ENCODE data around the gene LRRC8A.
"Not testable (repeated sequence)": the region's sequence is repeated elsewhere in the genome, so short reads cannot be mapped to it uniquely, and the experiment has no call there.

The LRRC8A gene

DNA sequence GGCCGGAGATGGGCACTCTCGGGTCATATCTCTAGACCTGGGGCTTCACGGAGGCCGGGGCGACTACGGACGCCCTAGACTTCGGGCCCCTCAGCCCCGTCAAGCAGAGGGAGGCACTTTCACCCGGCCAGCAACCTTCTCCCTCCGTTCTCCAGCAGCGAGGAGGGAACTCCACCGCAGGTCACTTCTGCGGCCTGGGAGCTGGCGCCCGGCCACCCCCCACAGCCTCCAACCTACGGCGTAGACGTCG lies 65.3 kb downstream of the LRRC8A start:
- DNase-seq (ENCODE audit: low read depth), result no peak
- peak overlapping the region; percentile 98 for H3K4me3 ChIP-seq (ENCODE audit: low read depth, low read length)
- TF ChIP-seq, protein P1, sequence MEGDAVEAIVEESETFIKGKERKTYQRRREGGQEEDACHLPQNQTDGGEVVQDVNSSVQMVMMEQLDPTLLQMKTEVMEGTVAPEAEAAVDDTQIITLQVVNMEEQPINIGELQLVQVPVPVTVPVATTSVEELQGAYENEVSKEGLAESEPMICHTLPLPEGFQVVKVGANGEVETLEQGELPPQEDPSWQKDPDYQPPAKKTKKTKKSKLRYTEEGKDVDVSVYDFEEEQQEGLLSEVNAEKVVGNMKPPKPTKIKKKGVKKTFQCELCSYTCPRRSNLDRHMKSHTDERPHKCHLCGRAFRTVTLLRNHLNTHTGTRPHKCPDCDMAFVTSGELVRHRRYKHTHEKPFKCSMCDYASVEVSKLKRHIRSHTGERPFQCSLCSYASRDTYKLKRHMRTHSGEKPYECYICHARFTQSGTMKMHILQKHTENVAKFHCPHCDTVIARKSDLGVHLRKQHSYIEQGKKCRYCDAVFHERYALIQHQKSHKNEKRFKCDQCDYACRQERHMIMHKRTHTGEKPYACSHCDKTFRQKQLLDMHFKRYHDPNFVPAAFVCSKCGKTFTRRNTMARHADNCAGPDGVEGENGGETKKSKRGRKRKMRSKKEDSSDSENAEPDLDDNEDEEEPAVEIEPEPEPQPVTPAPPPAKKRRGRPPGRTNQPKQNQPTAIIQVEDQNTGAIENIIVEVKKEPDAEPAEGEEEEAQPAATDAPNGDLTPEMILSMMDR (IDR thresholded peaks at IDR 0.05; ENCODE audit: low read depth, low read length, missing control alignments), result no peak

DNA sequence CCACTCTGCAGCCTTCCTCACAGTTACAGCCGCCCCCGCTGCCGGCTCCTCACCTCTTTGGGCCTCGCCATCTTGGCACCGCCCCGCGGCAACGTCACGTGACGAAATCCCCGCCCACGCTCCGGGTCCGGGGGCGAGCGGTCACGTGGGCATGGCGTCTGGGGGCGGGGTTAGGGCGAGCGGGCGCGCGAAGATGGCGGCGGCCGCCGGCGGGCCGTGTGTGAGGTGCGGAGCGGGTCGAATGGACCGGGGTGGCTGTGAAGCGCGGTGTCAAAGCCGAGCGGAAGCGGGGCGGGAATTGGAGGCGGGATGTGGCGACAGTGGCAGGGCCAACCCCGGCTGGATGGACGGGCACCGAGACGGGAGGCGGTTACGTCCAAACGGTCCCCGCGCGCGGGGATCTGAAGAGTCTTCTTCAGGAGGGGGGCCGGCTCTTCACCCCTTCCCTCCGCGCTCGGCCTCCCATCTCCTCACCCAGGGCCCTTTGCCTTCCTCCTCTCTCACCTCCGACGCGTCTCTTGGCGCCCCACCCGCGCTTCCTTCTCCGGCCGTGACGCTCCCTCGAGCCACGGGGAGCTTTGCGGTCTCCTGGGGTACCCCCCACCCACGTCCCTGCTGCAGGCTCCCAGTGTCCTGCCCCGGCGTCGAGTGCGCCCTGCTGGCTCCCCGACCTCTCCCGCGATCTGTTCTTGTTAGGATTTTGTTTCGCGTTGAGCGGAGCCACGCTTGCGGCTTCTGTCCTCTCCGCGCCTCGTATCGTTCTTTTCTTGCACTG lies 65.8 kb downstream of the LRRC8A start, which contains the start of the genes DOLK and NUP188:
DOLK (minus strand) TSS at position 77 of the 775 bp plus-strand sequence. CDS start 300 bp downstream, outside the sequence.
NUP188 (plus strand) TSS at position 173 of the 775 bp plus-strand sequence; CDS start at position 194, 21 bp downstream.
- peak within 1 kb of the TSS; percentile 98 for H3K4me3 ChIP-seq (ENCODE audit: low read depth, low read length)
- TF ChIP-seq, protein P1 (IDR thresholded peaks at IDR 0.05; ENCODE audit: low read depth, low read length, missing control alignments), result no peak
- peak; percentile 70 for DNase-seq (ENCODE audit: low read depth)

DNA sequence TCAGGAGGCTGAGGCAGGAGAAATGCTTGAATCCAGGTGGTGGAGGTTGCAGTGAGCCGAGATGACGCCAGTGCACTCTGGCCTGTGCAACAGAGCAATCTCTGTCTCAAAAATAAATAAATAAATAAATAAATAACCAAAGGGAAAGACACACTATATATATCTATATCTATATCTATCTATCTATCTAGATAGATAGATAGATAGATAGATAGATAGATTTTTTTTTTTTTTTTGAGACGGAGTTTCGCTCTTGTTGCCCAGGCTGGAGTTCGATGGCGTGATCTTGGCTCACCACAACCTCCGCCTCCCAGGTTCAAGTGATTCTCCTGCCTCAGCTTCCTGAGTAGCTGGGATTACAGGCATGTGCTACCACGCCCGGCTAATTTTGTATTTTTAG lies 79.5 kb downstream of the LRRC8A start:
- not testable (repeated sequence) for DNase-seq (ENCODE audit: low read depth); H3K4me3 ChIP-seq (ENCODE audit: low read depth, low read length)
